SU-DHL-6 (cell line): ENCODE measurements around the gene ITPKB.

Experiments
- H2AFZ ChIP-seq: fragments of 200-600 bp; sonication (generic); 2 replicates; pipeline ENCODE4 v1.6.1; 2014; ENCODE audit warnings: low read depth, mild to moderate bottlenecking, moderate library complexity, mixed read lengths, antibody characterized with exemption, low read length; ENCODE audit not compliant: severe bottlenecking
- H3F3A ChIP-seq: fragments of 200-600 bp; shearing (Covaris generic); 2 replicates; pipeline ENCODE4 v1.6.0; 2016; ENCODE audit warnings: antibody characterized with exemption, mild to moderate bottlenecking; ENCODE audit not compliant: insufficient read depth
- H3K27ac ChIP-seq: fragments of 200-600 bp; sonication (generic); 2 replicates; pipeline ENCODE4 v1.5.1; 2016; ENCODE audit warnings: low read depth, mild to moderate bottlenecking, low read length, moderate library complexity, mixed read lengths
- H3K27me3 ChIP-seq: fragments of 200-600 bp; sonication (generic), shearing (Covaris generic); 2 replicates; pipeline ENCODE4 v1.6.0; 2014; ENCODE audit warnings: mild to moderate bottlenecking, low read length
- H3K36me3 ChIP-seq: fragments of 200-600 bp; sonication (generic); 2 replicates; pipeline ENCODE4 v1.6.1; 2014; ENCODE audit warnings: mild to moderate bottlenecking, low read length, mixed read lengths
- H3K4me2 ChIP-seq: fragments of 300-600, 200-600 bp; shearing (Covaris generic), sonication (generic); 2 replicates; pipeline ENCODE4 v1.6.0; 2014; ENCODE audit warnings: low read length, low read depth, mild to moderate bottlenecking; ENCODE audit not compliant: poor library complexity, severe bottlenecking
- H3K4me3 ChIP-seq: fragments of 200-600 bp; sonication (generic); 2 replicates; pipeline ENCODE4 v1.5.1; 2014; ENCODE audit warnings: antibody characterized with exemption, low read length, mild to moderate bottlenecking, mixed read lengths; ENCODE audit not compliant: insufficient read depth, poor library complexity, severe bottlenecking
- H3K79me2 ChIP-seq: fragments of 200-600 bp; sonication (generic); 2 replicates; pipeline ENCODE4 v1.6.1; 2014; ENCODE audit warnings: mild to moderate bottlenecking, low read length, moderate library complexity; ENCODE audit not compliant: insufficient read depth
- H3K9ac ChIP-seq: fragments of 200-600 bp; sonication (generic); 2 replicates; pipeline ENCODE4 v1.7.0; 2014; ENCODE audit warnings: mild to moderate bottlenecking, low read length
- H3K9me2 ChIP-seq: fragments of 200-600 bp; sonication (generic); replicated peaks from 2 replicates; pipeline ENCODE4 v1.6.1; 2014; ENCODE audit warnings: low read length; ENCODE audit not compliant: insufficient read depth
- H3K9me3 ChIP-seq: fragments of 200-600 bp; sonication (generic); 2 replicates; pipeline ENCODE4 v1.6.1; 2014; ENCODE audit warnings: low read length, mixed read lengths; ENCODE audit not compliant: insufficient read depth
- H4K20me1 ChIP-seq: fragments of 200-600 bp; sonication (generic); 2 replicates; pipeline ENCODE4 v1.6.1; 2014; ENCODE audit warnings: low read depth, mild to moderate bottlenecking, antibody characterized with exemption, low read length, moderate library complexity, mixed read lengths
- CTCF ChIP-seq: fragments of 200-600 bp; sonication (generic); IDR thresholded peaks from one replicate; pipeline ENCODE4 v1.5.1; 2017; ENCODE audit warnings: antibody characterized with exemption, mild to moderate bottlenecking, low read length, moderate library complexity; ENCODE audit not compliant: insufficient read depth, poor library complexity, severe bottlenecking
- EZH2phosphoT487 ChIP-seq: fragments of 200-600 bp; sonication (generic), shearing (Covaris generic); conservative IDR thresholded peaks from 2 replicates; pipeline ENCODE4 v1.6.1; 2018; ENCODE audit warnings: mild to moderate bottlenecking, antibody characterized with exemption, low read length, moderate library complexity, mixed read lengths

ITPKB gene

GRCh38 chr1:226602186-226603021, 136.7 kb downstream of the ITPKB start:
- Histone ChIP-seq H3K9me3 (no peaks in the 10 kb centered on the region), H3K4me2 (no peak overlapping the region), H3K4me3 (no peak overlapping the region), H3K27ac (no peak overlapping the region), H4K20me1 (no peaks in the 10 kb centered on the region), H2AFZ (no peak overlapping the region), H3K79me2 (no peaks in the 10 kb centered on the region), H3K36me3 (no peaks in the 10 kb centered on the region), H3F3A (no peaks in the 10 kb centered on the region), H3K9me2 (no peaks in the 10 kb centered on the region), H3K9ac (no peak overlapping the region), H3K27me3 (no peaks in the 10 kb centered on the region)
- TF ChIP-seq CTCF (no peak), EZH2phosphoT487 (no peak)

- H3K27ac ChIP-seq: no peak overlapping the region
- no peak overlapping the region for H3K4me2 ChIP-seq
Observed at GRCh38 chr1:226601456-226601855, 137.6 kb downstream of the ITPKB start.

GRCh38 chr1:226600254-226600653, 138.8 kb downstream of the ITPKB start:
- no peaks in the 10 kb centered on the region for H3K9me3 ChIP-seq
- no peak overlapping the region for H3K27ac ChIP-seq
- TF ChIP-seq EZH2phosphoT487 (no peak), CTCF (no peak)
- no peak overlapping the region for H3K4me2 ChIP-seq
- H2AFZ ChIP-seq: no peak overlapping the region
- no peaks in the 10 kb centered on the region for H3F3A ChIP-seq
- no peaks in the 10 kb centered on the region for H4K20me1 ChIP-seq
- no peaks in the 10 kb centered on the region for H3K36me3 ChIP-seq
- H3K27me3 ChIP-seq: no peaks in the 10 kb centered on the region
- no peak overlapping the region for H3K4me3 ChIP-seq
- no peaks in the 10 kb centered on the region for H3K9me2 ChIP-seq
- H3K79me2 ChIP-seq: no peaks in the 10 kb centered on the region
- H3K9ac ChIP-seq: no peak overlapping the region

More at GRCh38 chr1:226601456-226601855, 137.6 kb downstream of the ITPKB start:
- H3K9me3 ChIP-seq: no peaks in the 10 kb centered on the region
- no peaks in the 10 kb centered on the region for H3K27me3 ChIP-seq
- H3K4me3 ChIP-seq: no peak overlapping the region
- TF ChIP-seq EZH2phosphoT487 (no peak), CTCF (no peak)
- no peaks in the 10 kb centered on the region for H3K36me3 ChIP-seq
- no peak overlapping the region for H2AFZ ChIP-seq
- H4K20me1 ChIP-seq: no peaks in the 10 kb centered on the region
- H3K79me2 ChIP-seq: no peaks in the 10 kb centered on the region
- no peaks in the 10 kb centered on the region for H3F3A ChIP-seq
- no peaks in the 10 kb centered on the region for H3K9me2 ChIP-seq
- no peak overlapping the region for H3K9ac ChIP-seq
